NK-92 (cell line): ENCODE data around the gene MSRB1.

Experiments used
- DNase-seq: peaks from one replicate; lab custom pipeline; 2025; ENCODE audit not compliant: unreplicated experiment; lab: John Stamatoyannopoulos, UW

Gene MSRB1

GRCh38 chr16:1918351-1919326 is 24.4 kb downstream of the MSRB1 start, which contains the start of gene HS3ST6:
TSS of gene HS3ST6 (minus strand) at chr16:1918415. CDS start at chr16:1918323, 92 bp downstream.
- no peak for DNase-seq

GRCh38 chr16:1917665-1918350 is 25.2 kb downstream of the MSRB1 start:
- DNase-seq, result no peak

GRCh38 chr16:1917056-1917664 is 25.8 kb downstream of the MSRB1 start:
- DNase-seq, result no peak

GRCh38 chr16:1916640-1916990 is 26.4 kb downstream of the MSRB1 start:
- DNase-seq, result no peak

- no peak for DNase-seq
These were observed 27.0 kb downstream of the MSRB1 start for GRCh38 chr16:1915732-1916639.

- no peak for DNase-seq
These were observed 28.0 kb downstream of the MSRB1 start for GRCh38 chr16:1914988-1915387.

GRCh38 chr16:1914084-1914608 is 28.9 kb downstream of the MSRB1 start:
- DNase-seq, result no peak

- DNase-seq, result no peak
These were observed 29.5 kb downstream of the MSRB1 start for GRCh38 chr16:1913327-1914083.

GRCh38 chr16:1912215-1912543 is 30.8 kb downstream of the MSRB1 start:
- DNase-seq, result no peak

GRCh38 chr16:1911467-1912214 is 31.4 kb downstream of the MSRB1 start:
- no peak for DNase-seq

- DNase-seq, result no peak
These were observed 33.3 kb downstream of the MSRB1 start for GRCh38 chr16:1909561-1910231.

GRCh38 chr16:1908983-1909382 is 34.0 kb downstream of the MSRB1 start:
- DNase-seq, result no peak

- no peak for DNase-seq
These were observed 34.8 kb downstream of the MSRB1 start for GRCh38 chr16:1908184-1908583.

- DNase-seq, result no peak
These were observed 35.7 kb downstream of the MSRB1 start for GRCh38 chr16:1907226-1907860.

- DNase-seq, result no peak
These were observed 36.2 kb downstream of the MSRB1 start for GRCh38 chr16:1906846-1907165.

GRCh38 chr16:1906055-1906845 is 36.7 kb downstream of the MSRB1 start:
- DNase-seq, result no peak
